SU-DHL-6 (cell line): Measurements from ENCODE around the gene MYOM1.

Source experiments
- EZH2phosphoT487 ChIP-seq: fragments of 200-600 bp; sonication (generic), shearing (Covaris generic); conservative IDR thresholded peaks from 2 replicates; pipeline ENCODE4 v1.6.1; 2018; ENCODE audit warnings: mild to moderate bottlenecking, antibody characterized with exemption, low read length, moderate library complexity, mixed read lengths
- TF ChIP-seq, protein P1 (sequence below): fragments of 200-600 bp; sonication (generic); IDR thresholded peaks from one replicate; pipeline ENCODE4 v1.5.1; 2017; ENCODE audit warnings: antibody characterized with exemption, mild to moderate bottlenecking, low read length, moderate library complexity; ENCODE audit not compliant: insufficient read depth, poor library complexity, severe bottlenecking

DNA sequence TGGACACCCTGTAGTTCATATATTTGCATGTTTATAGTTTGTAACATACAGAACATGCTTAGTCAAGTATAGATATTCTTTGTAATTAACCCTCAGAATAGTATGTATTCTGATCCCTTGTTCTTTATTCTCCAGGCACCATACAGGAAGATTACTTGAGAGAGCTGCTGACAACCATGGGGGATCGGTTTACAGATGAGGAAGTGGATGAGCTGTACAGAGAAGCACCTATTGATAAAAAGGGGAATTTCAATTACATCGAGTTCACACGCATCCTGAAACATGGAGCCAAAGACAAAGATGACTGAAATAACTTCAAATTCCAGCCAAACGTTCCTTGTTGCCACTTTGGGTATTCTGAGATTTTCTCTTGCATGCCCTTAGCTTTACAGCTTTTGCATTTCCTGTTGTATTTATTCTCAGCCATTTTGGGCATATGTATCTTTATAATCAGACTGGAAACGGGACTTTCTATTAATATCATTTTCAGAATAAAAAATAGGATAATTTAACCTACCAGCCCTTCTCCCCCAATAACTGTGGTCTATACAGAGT, 35.9 kb upstream of the MYOM1 start:
- TF ChIP-seq, protein P1, sequence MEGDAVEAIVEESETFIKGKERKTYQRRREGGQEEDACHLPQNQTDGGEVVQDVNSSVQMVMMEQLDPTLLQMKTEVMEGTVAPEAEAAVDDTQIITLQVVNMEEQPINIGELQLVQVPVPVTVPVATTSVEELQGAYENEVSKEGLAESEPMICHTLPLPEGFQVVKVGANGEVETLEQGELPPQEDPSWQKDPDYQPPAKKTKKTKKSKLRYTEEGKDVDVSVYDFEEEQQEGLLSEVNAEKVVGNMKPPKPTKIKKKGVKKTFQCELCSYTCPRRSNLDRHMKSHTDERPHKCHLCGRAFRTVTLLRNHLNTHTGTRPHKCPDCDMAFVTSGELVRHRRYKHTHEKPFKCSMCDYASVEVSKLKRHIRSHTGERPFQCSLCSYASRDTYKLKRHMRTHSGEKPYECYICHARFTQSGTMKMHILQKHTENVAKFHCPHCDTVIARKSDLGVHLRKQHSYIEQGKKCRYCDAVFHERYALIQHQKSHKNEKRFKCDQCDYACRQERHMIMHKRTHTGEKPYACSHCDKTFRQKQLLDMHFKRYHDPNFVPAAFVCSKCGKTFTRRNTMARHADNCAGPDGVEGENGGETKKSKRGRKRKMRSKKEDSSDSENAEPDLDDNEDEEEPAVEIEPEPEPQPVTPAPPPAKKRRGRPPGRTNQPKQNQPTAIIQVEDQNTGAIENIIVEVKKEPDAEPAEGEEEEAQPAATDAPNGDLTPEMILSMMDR: no peak
- TF ChIP-seq EZH2phosphoT487: no peak
